Right atrium auricular region (tissue), 2 donors: ENCODE measurements around the gene PDE3B. TPM values are rescaled to one million over a fixed set of nuclear protein-coding genes. Genes with fewer than 3 reads are reported as not detected.
A peak's percentile ranks its signal among the peaks of the same experiment; 100 is the strongest.

Experiments
- DNase-seq: peaks from one replicate; pipeline ENCODE4 v3.0.0-alpha.2; 2019; ENCODE audit warnings: low spot score
- H3K27ac ChIP-seq, 2 donors: fragments of 200-600 bp; sonication (generic); 1 replicate in 1 of 2; 2 replicates in 1 of 2; pipeline ENCODE4 v1.5.1; 2016 to 2019
- H3K27me3 ChIP-seq, 2 donors: fragments of 200-600 bp; sonication (generic); one replicate each; pipeline versions ENCODE4 v1.5.1 to v1.6.0; 2017 to 2019
- H3K36me3 ChIP-seq: fragments of 200-600 bp; sonication (generic); one replicate; pipeline ENCODE4 v1.5.1; 2016
- H3K4me1 ChIP-seq, 2 donors: fragments of 200-600 bp; sonication (generic); one replicate each; pipeline versions ENCODE4 v1.5.1 to v1.6.0; 2017 to 2019
- H3K4me3 ChIP-seq, 2 donors: fragments of 200-600 bp; sonication (generic); 1 replicate in 1 of 2; 2 replicates in 1 of 2; pipeline ENCODE4 v1.5.1; 2017 to 2019; ENCODE audit warnings: mild to moderate bottlenecking in 1 of 2, moderate library complexity in 1 of 2
- H3K9me3 ChIP-seq, 2 donors: fragments of 200-600 bp; sonication (generic); one replicate each; pipeline ENCODE4 v1.5.1; 2019
- CTCF ChIP-seq, 2 donors: fragments of 200-600 bp; sonication (generic); IDR thresholded peaks; one replicate each; pipeline ENCODE4 v1.5.1; 2019; ENCODE audit warnings: antibody characterized with exemption in 2 of 2
- total RNA-seq, 2 donors: library from RNA; depleted of rRNA; stranded (reverse); fragments of >200 nt; gene quantifications; one replicate each; pipeline ENCODE4 v1.1.0, GENCODE V29; 2016

PDE3B gene
- total RNA-seq, 2 donors from 2014 or later, result 13.9 to 15.3 TPM

GRCh38 chr11:14884667-14885273 lies 241.2 kb downstream of the PDE3B start:
- TF ChIP-seq CTCF (IDR thresholded peaks at IDR 0.05), result no peak
- Histone ChIP-seq H3K4me1 (peaks cover 0 to under 1% of the 10 kb centered on the region in 2 donors), H3K36me3 (peaks cover 3% of the 10 kb centered on the region), H3K9me3 (no peaks in the 10 kb centered on the region), H3K27me3 (no peaks in the 10 kb centered on the region), H3K4me3 (no peak overlapping the region), H3K27ac (no peak overlapping the region)
- DNase-seq, result no peak

- no peaks in the 10 kb centered on the region for H3K27me3 ChIP-seq
- H3K27ac ChIP-seq, result no peak overlapping the region
- TF ChIP-seq CTCF (IDR thresholded peaks at IDR 0.05), result no peak
- H3K9me3 ChIP-seq, result no peaks in the 10 kb centered on the region
- no peaks in the 10 kb centered on the region for H3K36me3 ChIP-seq
- H3K4me1 ChIP-seq, result peaks cover 0 to 13% of the 10 kb centered on the region in 2 donors
- no peak overlapping the region for H3K4me3 ChIP-seq
- no peak for DNase-seq
Measured at GRCh38 chr11:14886513-14886912, 242.9 kb downstream of the PDE3B start.

- DNase-seq, result peak; percentile 89
Measured at GRCh38 chr11:14891143-14892035, 247.8 kb downstream of the PDE3B start.

GRCh38 chr11:14892036-14892556 lies 248.5 kb downstream of the PDE3B start, which contains the start of gene CYP2R1:
Gene CYP2R1 (minus strand): TSS chr11:14892231. CDS start chr11:14892205, 26 bp downstream.
- peak within 1 kb of the TSS; percentile 91 to 94 for H3K27ac ChIP-seq
- no peak for TF ChIP-seq CTCF (IDR thresholded peaks at IDR 0.05)
- H3K4me3 ChIP-seq, result peak within 1 kb of the TSS; percentile 53 to 83
- no peaks in the 10 kb centered on the region for H3K27me3 ChIP-seq
- H3K36me3 ChIP-seq, result no peaks in the 10 kb centered on the region
- no peaks in the 10 kb centered on the region for H3K9me3 ChIP-seq
- peaks cover 0 to 13% of the 10 kb centered on the region in 2 donors for H3K4me1 ChIP-seq
- DNase-seq, result peak; percentile 97

More at GRCh38 chr11:14891143-14892035, 247.8 kb downstream of the PDE3B start:
- Histone ChIP-seq H3K27me3 (no peaks in the 10 kb centered on the region), H3K4me1 (peaks cover 0 to 13% of the 10 kb centered on the region in 2 donors), H3K4me3 (peak overlapping the region; percentile 53 to 83), H3K27ac (peak overlapping the region; percentile 91 to 94), H3K9me3 (no peaks in the 10 kb centered on the region), H3K36me3 (no peaks in the 10 kb centered on the region)
- no peak for TF ChIP-seq CTCF (IDR thresholded peaks at IDR 0.05)

GRCh38 chr11:14892577-14892976 lies 249.0 kb downstream of the PDE3B start:
- Histone ChIP-seq H3K27me3 (no peaks in the 10 kb centered on the region), H3K4me1 (peaks cover 0 to 13% of the 10 kb centered on the region in 2 donors), H3K9me3 (no peaks in the 10 kb centered on the region), H3K4me3 (peak overlapping the region; percentile 53 to 83), H3K36me3 (no peaks in the 10 kb centered on the region), H3K27ac (peak overlapping the region; percentile 91 to 94)
- DNase-seq, result no peak
- TF ChIP-seq CTCF (IDR thresholded peaks at IDR 0.05), result no peak
